ENCODE results near the gene FBLL1.
A peak's percentile ranks its signal among the peaks of the same experiment; 100 is the strongest.
"Not testable (repeated sequence)": the region's sequence is repeated elsewhere in the genome, so short reads cannot be mapped to it uniquely, and the experiment has no call there.

The FBLL1 gene

DNA sequence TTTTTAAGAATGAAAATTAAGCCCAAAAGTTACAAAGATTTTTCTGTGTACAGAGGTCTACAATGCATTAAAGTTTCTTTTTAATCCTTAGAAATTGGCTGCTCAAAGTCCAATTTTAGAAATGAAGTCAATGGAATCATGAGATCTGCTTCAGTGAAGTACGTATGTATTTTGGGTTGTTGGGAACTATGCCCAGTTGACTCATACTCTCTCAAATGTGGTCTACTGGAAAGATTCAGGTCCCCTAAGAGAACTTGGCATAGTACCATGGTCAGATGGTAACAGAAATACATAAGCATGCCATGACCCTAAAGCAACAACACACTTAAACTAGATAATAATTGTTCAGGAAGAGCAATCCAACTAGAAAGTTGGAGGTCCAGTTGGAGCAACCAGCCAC, 23.0 kb downstream of the FBLL1 start:
- no peak for DNase-seq (ENCODE audit: low read depth in 3 of 3)

DNA sequence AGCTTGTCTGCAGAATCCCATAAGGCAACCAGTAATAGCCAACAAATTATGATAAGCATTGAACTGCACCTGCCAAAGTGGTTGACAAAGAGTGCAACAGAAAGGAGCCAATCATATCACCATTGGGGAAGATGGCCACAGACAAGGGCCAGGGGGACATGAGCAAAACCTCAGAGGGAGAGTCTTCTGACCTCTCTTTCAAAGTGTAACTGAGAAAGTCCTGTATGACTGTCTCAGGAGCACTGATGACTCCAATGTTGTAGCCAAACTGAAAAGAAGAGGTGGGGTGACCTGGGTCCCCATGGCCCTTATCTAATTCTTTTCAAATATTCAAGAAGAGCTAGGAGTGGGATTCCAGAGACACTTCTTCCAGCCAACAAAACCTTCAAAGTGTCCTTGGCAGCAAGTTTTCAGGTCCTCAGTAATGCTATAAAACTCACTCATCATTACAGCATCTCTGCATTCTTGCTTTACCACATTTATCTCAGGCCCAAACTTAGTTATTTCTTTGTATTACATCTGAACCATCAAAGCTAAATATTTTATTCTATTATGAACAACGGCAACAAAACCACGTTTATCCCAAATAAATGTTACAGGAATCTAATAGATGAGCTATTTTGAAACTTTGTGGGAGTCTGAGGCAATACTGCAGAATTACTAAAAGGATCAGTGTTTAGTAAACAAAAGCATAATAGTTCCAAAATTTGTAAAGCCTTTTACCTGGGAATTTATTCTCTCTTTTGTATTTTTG, 24.4 kb downstream of the FBLL1 start:
- DNase-seq (ENCODE audit: low read depth in 3 of 3), result no peak

DNA sequence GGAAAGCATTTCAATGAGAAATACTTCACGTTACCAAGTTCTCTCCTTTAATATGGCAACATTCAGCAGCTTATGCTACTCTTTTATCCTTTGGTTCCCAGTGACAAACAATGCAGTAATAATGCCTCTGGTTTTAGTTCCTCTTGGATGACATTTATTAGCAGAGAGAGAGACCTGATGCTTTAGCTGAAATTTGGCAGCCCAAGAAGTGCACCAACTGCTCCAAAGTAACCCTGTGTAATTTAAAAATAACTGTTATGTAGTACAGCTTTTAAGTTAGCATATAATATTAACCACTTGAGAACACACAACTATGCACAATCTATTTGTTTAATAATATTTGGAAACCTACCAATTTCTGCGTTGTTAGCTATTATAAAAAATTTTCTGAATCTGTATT, 28.3 kb downstream of the FBLL1 start:
- DNase-seq (ENCODE audit: low read depth in 3 of 3), result no peak

DNA sequence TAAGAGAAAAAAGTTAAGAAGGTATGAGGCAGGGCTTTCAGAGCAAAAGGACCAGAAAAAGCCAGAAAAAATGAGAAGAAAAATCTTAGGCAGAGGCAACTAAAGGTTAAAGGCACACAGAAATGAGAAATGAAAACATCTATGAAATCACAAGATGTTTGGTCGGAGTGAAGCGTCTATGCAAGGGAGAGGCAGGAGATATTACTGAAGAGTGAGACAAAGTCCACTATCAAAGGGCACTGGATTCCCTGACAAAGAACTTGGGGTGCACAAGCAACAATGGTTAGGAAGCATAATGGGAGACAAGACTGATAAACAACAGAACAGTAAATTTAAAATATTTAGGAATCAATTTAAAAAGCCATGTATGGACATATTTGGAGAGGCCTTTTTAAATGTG, 33.2 kb downstream of the FBLL1 start:
- DNase-seq (ENCODE audit: low read depth in 3 of 3), result no peak

DNA sequence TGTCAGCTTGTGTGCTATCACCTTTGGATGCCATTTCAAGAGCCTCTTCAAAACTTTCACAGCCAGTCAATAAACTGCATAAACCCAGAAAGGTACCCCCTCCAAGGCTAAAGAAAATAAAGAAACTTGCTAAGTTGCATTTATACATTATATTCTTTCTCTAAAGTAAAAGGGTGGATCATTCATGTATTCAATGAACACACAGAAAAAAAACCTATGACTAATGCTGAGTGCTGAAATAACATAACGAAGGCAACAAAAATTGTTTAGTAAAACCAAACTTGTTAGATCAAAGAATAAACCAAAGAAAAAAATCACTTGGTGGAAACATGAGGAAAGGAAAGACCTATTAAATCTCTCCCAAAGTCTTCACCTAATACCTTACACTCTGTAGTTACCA, 34.9 kb downstream of the FBLL1 start:
- no peak for DNase-seq (ENCODE audit: low read depth in 3 of 3)

DNA sequence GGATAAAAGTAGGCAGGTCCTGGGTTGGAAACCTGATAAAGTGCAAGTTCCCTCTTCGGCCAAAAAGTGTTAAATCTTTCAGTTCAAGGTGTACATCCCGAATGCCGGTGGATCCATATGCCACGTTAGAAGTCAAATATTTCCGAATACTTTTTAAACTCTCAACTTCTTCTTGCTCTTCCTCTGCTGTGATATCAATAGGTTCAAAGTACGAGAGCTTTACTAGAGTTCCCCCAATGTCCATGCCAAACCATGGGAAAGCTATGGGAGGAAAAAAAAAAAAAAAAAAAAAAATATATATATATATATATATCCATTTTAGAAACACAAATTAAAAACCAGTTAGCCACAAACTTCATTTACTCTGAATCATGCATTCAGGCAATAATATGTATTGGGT, 39.6 kb downstream of the FBLL1 start:
- no peak for DNase-seq (ENCODE audit: low read depth in 3 of 3)

DNA sequence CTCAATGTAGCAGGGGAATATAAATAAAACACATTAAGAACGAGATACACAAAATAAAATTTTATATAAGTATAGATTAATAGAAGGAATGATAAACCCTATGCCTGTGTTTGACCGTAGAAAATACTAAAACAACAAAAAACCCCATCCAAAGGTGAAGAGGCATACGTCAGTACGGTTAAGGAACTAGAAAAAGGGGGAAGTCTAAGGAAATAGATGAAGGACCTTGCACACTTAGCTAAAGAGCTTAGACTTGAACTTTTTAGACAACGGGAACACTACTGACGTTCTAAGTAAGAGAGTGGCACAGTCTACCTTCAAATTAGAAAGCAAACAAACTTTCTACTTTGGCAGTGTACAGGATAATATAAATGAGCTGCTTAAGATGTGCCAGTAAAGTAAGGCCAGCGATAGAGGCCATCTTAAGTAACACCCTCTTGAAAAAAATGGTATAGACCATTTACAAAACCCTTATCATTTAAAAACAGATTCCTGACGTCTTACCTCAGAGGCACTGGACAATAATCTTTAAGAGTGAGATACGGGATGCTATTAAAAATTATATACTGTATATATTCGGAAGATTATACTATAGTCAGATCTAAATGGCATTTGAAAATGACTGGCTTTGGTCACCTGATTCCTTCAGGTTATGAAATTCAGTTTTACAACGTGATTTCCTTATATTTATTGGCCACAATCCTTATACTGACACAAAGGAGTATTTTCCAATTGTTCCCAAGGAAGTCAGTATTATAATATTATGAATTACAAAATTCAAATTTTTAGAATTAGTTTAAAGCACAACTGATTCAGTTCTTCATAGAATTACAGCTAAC, 41.6 kb downstream of the FBLL1 start:
- DNase-seq (ENCODE audit: low read depth in 3 of 3), result no peak

DNA sequence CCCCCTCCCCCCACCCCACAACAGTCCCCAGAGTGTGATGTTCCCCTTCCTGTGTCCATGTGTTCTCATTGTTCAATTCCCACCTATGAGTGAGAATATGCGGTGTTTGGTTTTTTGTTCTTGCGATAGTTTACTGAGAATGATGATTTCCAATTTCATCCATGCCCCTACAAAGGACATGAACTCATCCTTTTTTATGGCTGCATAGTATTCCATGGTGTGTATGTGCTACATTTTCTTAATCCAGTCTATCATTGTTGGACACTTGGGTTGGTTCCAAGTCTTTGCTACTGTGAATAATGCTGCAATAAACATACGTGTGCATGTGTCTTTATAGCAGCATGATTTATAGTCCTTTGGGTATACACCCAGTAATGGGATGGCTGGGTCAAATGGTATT, 44.6 kb downstream of the FBLL1 start:
- not testable (repeated sequence) for DNase-seq (ENCODE audit: low read depth in 3 of 3)

DNA sequence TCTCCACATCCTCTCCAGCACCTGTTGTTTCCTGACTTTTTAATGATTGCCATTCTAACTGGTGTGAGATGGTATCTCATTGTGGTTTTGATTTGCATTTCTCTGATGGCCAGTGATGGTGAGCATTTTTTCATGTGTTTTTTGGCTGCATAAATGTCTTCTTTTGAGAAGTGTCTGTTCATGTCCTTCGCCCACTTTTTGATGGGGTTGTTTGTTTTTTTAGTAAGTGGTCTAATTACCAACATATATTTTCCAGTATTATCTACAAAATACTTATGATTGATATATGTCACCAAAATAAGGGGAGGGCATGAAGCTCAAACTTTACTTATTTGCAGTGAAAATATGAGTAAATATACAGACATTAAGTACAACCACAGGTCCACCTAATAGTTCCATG, 45.1 kb downstream of the FBLL1 start:
- not testable (repeated sequence) for DNase-seq (ENCODE audit: low read depth in 3 of 3)

DNA sequence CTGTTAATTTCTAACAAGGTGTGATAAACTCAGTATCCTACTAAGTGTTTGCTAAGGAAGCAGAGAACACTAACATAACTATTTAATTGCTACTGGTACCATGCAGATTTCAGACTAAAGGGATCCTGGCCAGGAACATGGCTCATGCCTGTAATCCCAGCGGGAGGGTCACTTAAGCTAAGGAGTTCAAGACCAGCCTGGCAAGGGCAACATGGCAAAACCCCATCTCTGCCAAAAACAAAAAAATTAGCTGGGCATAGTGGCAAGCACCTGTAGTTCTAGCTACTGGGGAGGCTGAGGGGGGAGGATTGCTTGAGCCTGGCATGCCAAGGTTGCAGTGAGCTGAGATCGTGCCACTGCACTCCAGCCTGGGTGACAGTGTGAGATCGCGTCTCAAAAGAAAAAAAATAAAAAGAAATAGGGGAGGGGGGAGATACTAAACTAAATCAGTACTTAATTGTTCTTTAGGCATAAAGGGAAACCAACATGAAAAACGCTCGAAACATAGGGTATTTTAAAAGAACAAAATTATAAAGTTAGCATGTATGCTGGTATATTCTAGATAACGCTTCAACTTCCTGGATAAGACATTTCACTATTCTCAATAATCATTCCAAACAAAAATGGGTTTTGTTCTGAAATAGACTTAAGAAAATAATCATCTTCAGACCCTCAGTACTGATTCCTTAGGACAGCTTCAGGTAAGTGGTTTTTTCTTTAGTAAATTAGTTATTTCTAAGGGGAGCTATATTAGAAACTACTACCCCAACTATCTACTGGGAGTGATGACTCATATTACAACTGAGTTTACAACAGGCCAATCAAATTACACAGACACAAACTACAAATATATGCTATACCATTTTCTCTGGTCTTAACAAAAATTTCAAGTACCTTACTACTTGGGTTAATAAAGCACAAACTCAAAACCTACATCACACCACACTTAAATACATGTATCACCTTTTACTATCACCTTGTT, 46.6 kb downstream of the FBLL1 start:
- DNase-seq (ENCODE audit: low read depth in 3 of 3), result no peak

DNA sequence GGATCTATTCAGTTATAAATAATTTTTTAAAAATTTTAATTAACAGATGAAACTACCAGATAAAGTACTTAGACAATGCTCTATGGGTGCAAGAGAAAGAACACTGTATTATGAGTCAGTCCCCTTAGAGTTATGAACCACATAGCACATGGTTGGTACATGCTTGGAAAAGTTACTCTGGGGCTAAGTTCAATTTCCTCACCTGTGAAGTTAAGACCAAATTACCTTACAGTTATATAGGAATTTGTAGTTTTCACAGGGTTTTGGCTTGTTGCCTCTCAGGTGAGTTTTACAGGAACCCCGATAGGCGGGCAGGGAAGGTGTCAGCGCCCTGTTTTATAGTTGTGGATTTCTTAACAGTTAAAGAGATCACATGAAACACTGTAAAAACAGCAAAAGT, 48.9 kb downstream of the FBLL1 start:
- no peak for DNase-seq (ENCODE audit: low read depth in 3 of 3)

DNA sequence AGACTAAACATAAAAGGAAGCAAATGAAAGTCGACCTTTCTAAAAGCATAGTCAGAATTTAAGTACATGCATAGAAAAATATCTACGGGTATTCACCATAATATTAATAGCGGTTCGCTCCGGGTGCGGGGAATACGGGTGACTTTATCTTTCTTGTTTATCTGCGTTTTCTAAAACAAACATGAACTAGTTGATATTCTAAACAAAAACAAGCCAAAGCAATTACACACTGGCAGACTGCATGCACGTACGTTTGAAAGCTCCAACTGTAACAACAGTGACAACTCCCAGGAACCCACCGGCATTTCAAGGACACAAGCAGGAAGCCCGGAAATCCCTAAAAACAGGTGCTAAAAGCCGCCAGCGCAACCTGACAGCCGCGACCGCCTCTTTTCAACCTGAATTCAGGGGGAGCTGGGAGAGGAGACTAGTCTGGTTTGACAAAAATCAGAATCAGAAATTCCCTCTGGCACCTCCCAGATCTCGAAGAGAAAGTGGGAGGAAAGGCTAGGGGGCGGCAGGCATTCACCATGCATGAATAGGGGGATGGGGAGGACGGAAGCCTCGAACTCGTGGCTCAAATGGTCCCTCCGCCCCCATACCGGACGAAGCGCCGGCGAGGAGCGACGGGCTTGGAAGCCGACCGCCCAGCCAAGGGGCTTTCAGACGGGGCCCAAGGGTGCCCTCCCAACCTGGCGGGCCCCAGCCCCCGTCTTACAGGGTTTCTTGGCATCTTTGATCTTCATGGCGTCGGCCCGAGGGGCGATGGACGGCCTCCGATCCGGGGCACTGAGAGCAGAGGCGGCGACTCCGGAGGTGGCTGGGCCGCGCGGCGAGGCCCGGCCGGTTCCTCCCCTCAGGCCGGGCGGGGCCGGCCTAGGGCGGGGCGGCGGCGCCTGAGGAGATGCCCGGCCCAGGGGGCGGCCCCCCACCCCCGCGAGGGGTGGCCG, 49.7 kb downstream of the FBLL1 start, which contains the start of gene PANK3:
Gene PANK3, minus strand, starts transcription at position 831 of the 950 bp plus-strand sequence. Its CDS starts 85 bp downstream, at position 746.
- DNase-seq (ENCODE audit: low read depth in 3 of 3), result peak in 1 of 3 experiments; percentile 5

DNA sequence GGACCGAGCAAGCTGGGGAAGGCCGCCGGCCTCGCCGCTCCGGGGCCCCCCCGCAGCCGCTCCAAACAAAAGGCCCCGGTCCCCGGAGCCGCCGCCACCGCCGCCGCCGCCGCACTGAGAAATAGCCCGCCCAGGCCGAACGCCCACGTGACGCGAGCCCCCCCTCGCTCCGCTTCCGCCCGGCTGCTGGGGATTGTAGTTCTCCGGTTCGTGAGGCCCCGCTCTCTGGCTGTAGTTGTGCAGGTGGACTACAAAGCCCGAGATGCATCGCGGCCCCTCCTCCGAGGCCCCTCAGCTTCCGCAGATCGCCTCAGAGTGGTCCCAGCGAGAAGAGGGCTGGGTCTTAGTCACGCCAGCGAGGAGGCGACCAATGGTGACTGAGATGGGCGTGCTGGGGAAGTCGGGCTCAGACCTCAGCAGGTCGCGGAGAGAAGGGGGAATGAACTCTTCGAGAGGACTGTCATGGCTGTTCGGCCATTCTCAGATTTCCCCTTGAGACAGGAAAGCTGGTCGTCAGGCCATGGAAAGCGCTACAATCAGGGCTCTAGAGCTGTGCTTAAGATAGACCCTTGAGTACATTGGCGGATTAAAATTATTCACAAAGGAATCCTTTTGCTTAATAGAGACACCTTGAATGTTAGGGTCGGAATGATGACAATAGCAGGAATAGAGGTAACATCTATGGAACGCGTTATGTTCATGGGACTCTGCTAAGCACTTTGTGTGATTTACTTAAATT, 50.6 kb downstream of the FBLL1 start:
- peak; percentile 93 to 95 (median 94) for DNase-seq (ENCODE audit: low read depth in 3 of 3)

DNA sequence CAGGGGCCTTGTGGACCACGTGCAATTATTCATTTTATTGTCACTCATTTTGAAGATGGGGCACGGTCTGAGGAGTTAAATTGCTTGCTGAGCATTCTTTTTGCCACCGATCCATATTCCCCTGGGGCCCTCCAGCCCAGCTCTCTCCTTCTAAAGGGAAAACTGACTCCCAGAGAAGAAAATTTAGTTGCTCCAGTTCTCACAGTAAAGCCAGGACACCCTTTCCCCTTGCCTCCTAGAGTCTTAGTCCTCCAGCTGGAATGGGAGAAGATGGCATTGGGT, 51.1 kb downstream of the FBLL1 start:
- DNase-seq (ENCODE audit: low read depth in 3 of 3), result no peak
